Natural killer cell (primary cell): ENCODE data around the gene SLC29A1. TPM values are rescaled to one million over a fixed set of nuclear protein-coding genes. Genes with fewer than 3 reads are reported as not detected.

Experiments used
- ATAC-seq, 3 donors: fragments of 150-1000 bp in 2 of 3; fragments of 200-7000 bp in 1 of 3; cut with Tn5 transposase; 1 replicate in 1 of 3; 2 replicates in 2 of 3; pipeline ENCODE4 v1.10.0; 2021; ENCODE audit warnings: mild to moderate bottlenecking in 2 of 3, moderate library complexity in 2 of 3
- DNase-seq, 2 donors: peaks; one replicate each; pipeline versions ENCODE4 v3.0.0 to v3.0.0-alpha.2; 2013 to 2021; ENCODE audit warnings: mixed read lengths in 1 of 2
- H3K27ac ChIP-seq: one replicate; pipeline ENCODE4 v1.5.1; 2013; ENCODE audit warnings: mild to moderate bottlenecking, low read length
- H3K27me3 ChIP-seq: one replicate; pipeline ENCODE4 v1.6.1; 2013; ENCODE audit warnings: low read length; ENCODE audit not compliant: control insufficient read depth, insufficient read depth
- H3K36me3 ChIP-seq: one replicate; pipeline ENCODE4 v1.6.1; 2013; ENCODE audit warnings: low read length; ENCODE audit not compliant: control insufficient read depth, insufficient read depth
- H3K4me1 ChIP-seq: one replicate; pipeline ENCODE4 v1.6.1; 2013; ENCODE audit warnings: low read length; ENCODE audit not compliant: control insufficient read depth, insufficient read depth
- H3K4me3 ChIP-seq: one replicate; pipeline ENCODE4 v1.5.1; 2013; ENCODE audit warnings: low read length
- H3K9me3 ChIP-seq: one replicate; pipeline ENCODE4 v1.6.1; 2013; ENCODE audit warnings: low read length; ENCODE audit not compliant: control insufficient read depth, insufficient read depth
- H3K27ac Mint-ChIP-seq, 2 donors: one replicate each; pipeline ENCODE4 v1.8.0; 2022; ENCODE audit warnings: mild to moderate bottlenecking in 2 of 2, mixed read lengths in 2 of 2, moderate library complexity in 1 of 2
- H3K27me3 Mint-ChIP-seq, 2 donors: one replicate each; pipeline ENCODE4 v1.8.0; 2022; ENCODE audit warnings: low read depth in 2 of 2, mixed read lengths in 2 of 2
- H3K36me3 Mint-ChIP-seq: one replicate; pipeline ENCODE4 v1.8.0; 2022; ENCODE audit warnings: mixed read lengths
- H3K4me1 Mint-ChIP-seq, 2 donors: one replicate each; pipeline ENCODE4 v1.8.0; 2022; ENCODE audit warnings: mixed read lengths in 2 of 2
- H3K4me3 Mint-ChIP-seq: one replicate; pipeline ENCODE4 v1.8.0; 2022; ENCODE audit warnings: mild to moderate bottlenecking, moderate library complexity, mixed read lengths
- H3K9me3 Mint-ChIP-seq, 2 donors: one replicate each; pipeline ENCODE4 v1.8.0; 2022; ENCODE audit warnings: mixed read lengths in 2 of 2
- CTCF ChIP-seq: fragments of 200-600 bp; IDR thresholded peaks from one replicate; pipeline ENCODE4 v1.8.0; 2022; ENCODE audit warnings: antibody characterized with exemption
- WGBS: methylation state at CpG from one replicate; pipeline ENCODE4 v1.1.7; 2013; ENCODE audit warnings: missing lambda C conversion rate; ENCODE audit not compliant: insufficient coverage; 5-methylcytosine and 5-hydroxymethylcytosine counted together
- intact Hi-C: fragments of 100-400 bp; cut with micrococcal nuclease; formaldehyde crosslinking; loops from one replicate; pipeline ENCODE4 v1.14.2; 2022
- total RNA-seq, 4 donors: library from RNA; stranded (reverse); fragments of 120-200 nt in 1 of 4; gene quantifications; one replicate each; pipeline versions ENCODE4 v1.2.3 to v1.2.4, GENCODE V29; 2013 to 2022

Gene SLC29A1
- total RNA-seq, 3 donors from 2014 or later (not counting 1 experiment from before 2014, with no cell fraction given): 2.2 to 5.5 (median 5.2) TPM

GRCh38 chr6:44257025-44257752 is 33.8 kb downstream of the SLC29A1 start, which contains the start of gene SLC35B2:
SLC35B2 (minus strand) TSS chr6:44257528; CDS start chr6:44257410, 118 bp downstream.
- under 1% methylated on average over 80 of the region's 80 CpGs for WGBS
- DNase-seq (peak; percentile 76 to 86), ATAC-seq (peak; percentile 80 to 92 (median 86))
- intact Hi-C loops: loop anchor here (1.0 to 2.0 kb wide), 3 partner anchors 10 to 84 kb away; partner anchors contain the start of genes HSP90AB1 and SLC29A1
- Mint-ChIP-seq H3K27me3 (no peaks in the 10 kb centered on the region), H3K9me3 (no peaks in the 10 kb centered on the region), H3K36me3 (no peaks in the 10 kb centered on the region), H3K4me1 (peaks cover 45 to 64% of the 10 kb centered on the region in 2 donors), H3K27ac (peak within 1 kb of the TSS; percentile 90 to 97), H3K4me3 (peak within 1 kb of the TSS; percentile 92)
- Histone ChIP-seq H3K36me3 (peaks cover 51% of the 10 kb centered on the region), H3K4me1 (peaks cover 32% of the 10 kb centered on the region), H3K27ac (peak within 1 kb of the TSS; percentile 79), H3K9me3 (no peaks in the 10 kb centered on the region), H3K4me3 (peak within 1 kb of the TSS; percentile 71), H3K27me3 (no peaks in the 10 kb centered on the region)
- peak; percentile 66 for TF ChIP-seq CTCF

GRCh38 chr6:44257753-44258324 is 34.4 kb downstream of the SLC29A1 start:
- Histone ChIP-seq H3K27ac (peak overlapping the region; percentile 79), H3K27me3 (no peaks in the 10 kb centered on the region), H3K4me3 (peak overlapping the region; percentile 11), H3K36me3 (peaks cover 47% of the 10 kb centered on the region), H3K9me3 (no peaks in the 10 kb centered on the region), H3K4me1 (peaks cover 39% of the 10 kb centered on the region)
- ATAC-seq (no peak), DNase-seq (no peak)
- peak; percentile 33 for TF ChIP-seq CTCF
- Mint-ChIP-seq H3K4me3 (peak overlapping the region; percentile 92), H3K27me3 (no peaks in the 10 kb centered on the region), H3K36me3 (no peaks in the 10 kb centered on the region), H3K4me1 (peaks cover 45 to 70% of the 10 kb centered on the region in 2 donors), H3K27ac (peak overlapping the region; percentile 89 to 97), H3K9me3 (no peaks in the 10 kb centered on the region)
- 44% methylated on average over 15 of the region's 15 CpGs for WGBS
- intact Hi-C loops: loop anchor here (1.0 to 2.0 kb wide), 3 partner anchors 11 to 85 kb away; partner anchors contain the start of genes HSP90AB1 and SLC29A1

- Histone ChIP-seq H3K27me3 (no peaks in the 10 kb centered on the region), H3K4me3 (no peak overlapping the region), H3K36me3 (peaks cover 42% of the 10 kb centered on the region), H3K4me1 (peaks cover 44% of the 10 kb centered on the region), H3K27ac (peak overlapping the region; percentile 79), H3K9me3 (no peaks in the 10 kb centered on the region)
- H3K27me3 Mint-ChIP-seq: no peaks in the 10 kb centered on the region
- H3K4me3 Mint-ChIP-seq: peak overlapping the region; percentile 92
- TF ChIP-seq CTCF: no peak
- ATAC-seq (no peak), DNase-seq (peak in 1 of 2 donors; percentile 8)
- H3K9me3 Mint-ChIP-seq: no peaks in the 10 kb centered on the region
- peak overlapping the region; percentile 89 to 97 for H3K27ac Mint-ChIP-seq
- H3K4me1 Mint-ChIP-seq: peaks cover 45 to 70% of the 10 kb centered on the region in 2 donors
- intact Hi-C loops: no loop called here
- no peaks in the 10 kb centered on the region for H3K36me3 Mint-ChIP-seq
- WGBS: 80% methylated on average over 9 of the region's 9 CpGs
Measured at GRCh38 chr6:44258325-44258863, 35.0 kb downstream of the SLC29A1 start.
